Lower leg skin (tissue), 3 donors: Measurements from ENCODE around the gene LHFPL2.

Experiments used
- CTCF ChIP-seq, 3 donors: fragments of 450-650 bp; IDR thresholded peaks; one replicate each; pipeline ENCODE4 v1.5.1; 2016; ENCODE audit warnings: antibody characterized with exemption in 3 of 3, mild to moderate bottlenecking in 3 of 3, moderate library complexity in 2 of 3
- POLR2A ChIP-seq, 2 donors: fragments of 450-650 bp; IDR thresholded peaks; one replicate each; pipeline ENCODE4 v1.6.1; 2016 to 2017; ENCODE audit warnings: antibody characterized with exemption in 2 of 2, mild to moderate bottlenecking in 1 of 2, moderate library complexity in 1 of 2

- TF ChIP-seq POLR2A (IDR thresholded peaks at IDR 0.05) (no peak), CTCF (IDR thresholded peaks at IDR 0.05) (no peak)
Measured at GRCh38 chr5:78573318-78573717, 75.3 kb downstream of the LHFPL2 start.
